Endothelial cell (in vitro differentiated cells): Measurements from ENCODE around the gene ZNF318. TPM values are rescaled to one million over a fixed set of nuclear protein-coding genes. Genes with fewer than 3 reads are reported as not detected.
A peak's percentile ranks its signal among the peaks of the same experiment; 100 is the strongest.
"Not testable (repeated sequence)": the region's sequence is repeated elsewhere in the genome, so short reads cannot be mapped to it uniquely, and the experiment has no call there.

Experiments used
- DNase-seq: peaks from one replicate; pipeline ENCODE4 v3.0.0; 2021; ENCODE audit warnings: low spot score
- H3K27ac Mint-ChIP-seq: one replicate; pipeline ENCODE4 v1.8.0; 2021; ENCODE audit warnings: mixed read lengths, inconsistent platforms; ENCODE audit not compliant: unreplicated experiment
- H3K27me3 Mint-ChIP-seq: one replicate; pipeline ENCODE4 v1.8.0; 2021; ENCODE audit warnings: mild to moderate bottlenecking, moderate library complexity, mixed read lengths, inconsistent platforms; ENCODE audit not compliant: unreplicated experiment
- H3K36me3 Mint-ChIP-seq: one replicate; pipeline ENCODE4 v1.8.0; 2021; ENCODE audit warnings: mild to moderate bottlenecking, low read depth, mixed read lengths, inconsistent platforms; ENCODE audit not compliant: unreplicated experiment
- H3K4me1 Mint-ChIP-seq: one replicate; pipeline ENCODE4 v1.8.0; 2021; ENCODE audit warnings: mild to moderate bottlenecking, mixed read lengths, inconsistent platforms; ENCODE audit not compliant: unreplicated experiment
- H3K4me3 Mint-ChIP-seq: one replicate; pipeline ENCODE4 v1.8.0; 2021; ENCODE audit warnings: mild to moderate bottlenecking, mixed read lengths, inconsistent platforms; ENCODE audit not compliant: unreplicated experiment
- H3K9me3 Mint-ChIP-seq: one replicate; pipeline ENCODE4 v1.8.0; 2021; ENCODE audit warnings: mixed read lengths, inconsistent platforms; ENCODE audit not compliant: unreplicated experiment
- CTCF ChIP-seq: fragments of 200-600 bp; sonication (generic); IDR thresholded peaks from one replicate; pipeline ENCODE4 v1.5.0; 2021; ENCODE audit warnings: antibody characterized with exemption; ENCODE audit not compliant: unreplicated experiment
- total RNA-seq: library from RNA; stranded (reverse); fragmentation: NEBNext Ultra II Directional; extraction: Animal tissue kit (Norgen Biotek cat#: 25700); gene quantifications from one replicate; pipeline ENCODE4 v1.2.1, GENCODE V29; 2021; ENCODE audit not compliant: unreplicated experiment

Gene ZNF318
- total RNA-seq, 1 donor from 2014 or later: 26.7 TPM

DNA sequence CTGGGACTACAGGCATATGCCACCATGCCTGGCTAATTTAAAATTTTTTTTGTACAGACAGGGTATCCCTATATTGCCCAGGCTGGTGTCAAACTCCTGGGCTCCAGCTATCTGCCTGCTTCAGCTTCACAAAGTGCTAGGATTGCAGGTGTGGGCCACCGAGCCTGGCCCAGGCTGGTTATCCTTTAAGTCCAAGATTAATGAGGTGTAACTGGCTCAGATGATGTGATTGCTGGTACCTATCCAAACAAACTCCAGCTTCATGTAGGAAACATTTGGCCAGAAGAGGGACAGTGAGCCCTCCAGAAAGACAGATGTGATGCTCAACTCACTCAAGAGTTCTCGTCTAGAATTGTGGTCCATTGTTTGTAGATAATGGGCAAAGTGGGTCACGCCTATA is 9.2 kb upstream of the ZNF318 start:
- no peak for DNase-seq
- Mint-ChIP-seq H3K36me3 (no peaks in the 10 kb centered on the region), H3K4me3 (no peak overlapping the region), H3K4me1 (no peaks in the 10 kb centered on the region), H3K27ac (no peak overlapping the region), H3K27me3 (peaks cover 3% of the 10 kb centered on the region), H3K9me3 (no peaks in the 10 kb centered on the region)
- TF ChIP-seq CTCF: no peak

DNA sequence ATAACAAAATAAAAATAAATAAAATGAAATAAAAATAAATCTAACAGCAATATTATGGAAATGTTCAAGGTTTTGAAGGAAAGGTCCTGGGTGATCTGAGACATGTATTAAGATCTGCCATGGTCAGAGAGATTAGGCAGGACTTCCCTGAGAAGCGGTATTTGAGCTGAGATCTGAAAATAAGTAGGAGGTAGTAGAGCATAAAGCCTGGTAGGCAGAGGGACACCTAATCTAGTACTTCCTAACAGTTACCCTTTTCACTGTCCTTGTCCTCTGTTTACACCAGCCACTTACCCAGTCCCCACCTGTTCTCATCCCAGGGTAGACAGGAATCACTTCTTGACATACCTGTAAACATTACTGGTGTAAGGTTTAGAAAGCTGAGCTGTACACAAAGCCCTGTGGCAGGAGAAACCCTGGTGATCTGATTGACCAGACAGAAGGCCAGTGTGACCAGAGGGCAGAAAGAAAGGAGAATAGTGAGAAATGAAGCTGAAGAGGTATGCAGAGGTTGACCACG is 8.3 kb upstream of the ZNF318 start:
- Mint-ChIP-seq H3K4me1 (no peaks in the 10 kb centered on the region), H3K27me3 (peaks cover 3% of the 10 kb centered on the region), H3K9me3 (no peaks in the 10 kb centered on the region), H3K36me3 (no peaks in the 10 kb centered on the region), H3K27ac (no peak overlapping the region), H3K4me3 (no peak overlapping the region)
- TF ChIP-seq CTCF: no peak
- no peak for DNase-seq

DNA sequence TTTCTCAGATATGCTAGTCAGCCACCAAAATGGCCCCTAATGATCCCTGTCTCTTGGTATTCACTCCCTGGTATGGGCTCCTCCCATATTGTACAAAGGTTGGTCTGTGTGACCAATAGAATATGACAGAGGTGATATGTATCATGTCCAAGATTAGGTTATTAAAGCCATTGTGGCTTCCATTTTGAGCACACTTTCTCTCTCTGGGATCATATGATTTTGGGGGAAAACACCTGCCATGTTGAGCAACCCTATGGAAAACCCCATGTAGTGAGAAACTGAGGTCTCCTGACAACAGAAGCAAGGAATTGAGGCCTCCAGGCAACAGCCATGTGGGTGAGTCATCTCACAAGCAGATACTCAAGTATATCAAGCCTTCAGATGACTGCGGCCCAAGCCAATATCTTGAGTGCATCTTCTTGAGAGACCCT is 7.1 kb upstream of the ZNF318 start:
- Mint-ChIP-seq H3K36me3 (no peaks in the 10 kb centered on the region), H3K4me3 (no peak overlapping the region)

DNA sequence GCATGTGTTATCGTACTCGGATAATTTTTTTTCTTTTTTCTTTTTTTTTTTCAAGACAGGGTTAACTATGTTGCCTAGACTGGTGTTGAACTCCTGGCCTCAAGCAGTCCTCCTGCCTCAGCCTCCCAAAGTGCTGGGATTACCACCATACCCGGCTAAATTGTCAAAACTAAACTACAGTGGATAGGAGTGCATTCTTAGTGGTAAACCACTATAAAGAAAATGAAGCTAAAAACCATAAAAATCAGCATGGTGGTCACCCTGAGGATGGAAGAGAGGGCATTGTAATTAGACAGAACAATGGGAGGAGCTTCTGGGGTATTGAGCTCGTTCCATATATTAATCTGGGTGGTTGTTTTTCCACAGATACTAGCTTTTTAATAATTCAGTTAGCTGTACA is 6.2 kb upstream of the ZNF318 start:
- peaks cover 3% of the 10 kb centered on the region for H3K27me3 Mint-ChIP-seq
- H3K36me3 Mint-ChIP-seq: no peaks in the 10 kb centered on the region
- H3K4me1 Mint-ChIP-seq: no peaks in the 10 kb centered on the region
- no peak overlapping the region for H3K4me3 Mint-ChIP-seq
- no peak overlapping the region for H3K27ac Mint-ChIP-seq
- no peak for DNase-seq
- no peaks in the 10 kb centered on the region for H3K9me3 Mint-ChIP-seq
- TF ChIP-seq CTCF: no peak

More for the DNA sequence above, 7.1 kb upstream of the ZNF318 start:
- no peaks in the 10 kb centered on the region for H3K9me3 Mint-ChIP-seq
- no peak overlapping the region for H3K27ac Mint-ChIP-seq
- no peaks in the 10 kb centered on the region for H3K4me1 Mint-ChIP-seq
- DNase-seq: no peak
- no peak for TF ChIP-seq CTCF
- peaks cover 3% of the 10 kb centered on the region for H3K27me3 Mint-ChIP-seq

DNA sequence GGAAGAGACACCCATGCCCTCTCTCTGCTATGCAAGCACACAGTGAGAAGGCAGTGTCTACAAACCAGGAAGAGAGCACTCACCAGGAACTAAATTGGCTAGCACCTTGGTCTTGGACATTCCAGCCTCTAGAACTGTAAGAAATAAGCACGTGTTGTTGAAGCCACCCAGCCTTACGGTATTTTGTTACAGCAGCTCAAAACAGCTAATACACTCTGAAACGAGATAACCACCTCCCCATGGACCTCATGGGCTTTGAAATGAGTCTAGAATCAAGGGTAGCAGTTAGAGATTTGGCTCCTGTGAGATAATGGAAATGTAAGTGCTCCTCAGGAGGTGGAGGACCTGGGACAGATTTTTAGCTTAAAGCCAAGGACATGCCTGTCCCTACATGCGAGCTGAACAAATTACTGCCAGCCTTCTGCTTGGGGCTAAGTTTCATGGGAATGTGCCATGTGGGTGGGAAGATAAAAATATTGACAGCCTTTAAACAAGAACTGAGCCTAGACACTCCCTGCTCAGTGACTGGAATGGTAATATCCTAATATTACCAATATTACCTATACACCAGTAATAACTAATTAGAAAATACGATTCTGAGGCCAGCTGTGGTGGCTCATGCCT is 3.9 kb upstream of the ZNF318 start:
- Mint-ChIP-seq H3K9me3 (no peaks in the 10 kb centered on the region), H3K27me3 (no peaks in the 10 kb centered on the region), H3K4me1 (peaks cover 9% of the 10 kb centered on the region), H3K36me3 (peaks cover 2% of the 10 kb centered on the region), H3K27ac (no peak overlapping the region), H3K4me3 (no peak overlapping the region)
- TF ChIP-seq CTCF: no peak
- DNase-seq: no peak

GRCh38 chr6:43370003-43370580 is 645 bp upstream of the ZNF318 start:
- H3K27me3 Mint-ChIP-seq, H3K9me3 Mint-ChIP-seq, DNase-seq: not testable (repeated sequence)
- peaks cover 12% of the 10 kb centered on the region for H3K36me3 Mint-ChIP-seq
- H3K4me3 Mint-ChIP-seq: peak overlapping the region; percentile 88
- peaks cover 17% of the 10 kb centered on the region for H3K4me1 Mint-ChIP-seq
- H3K27ac Mint-ChIP-seq: peak overlapping the region; percentile 88
